HepG2 (cell line): ENCODE data around the gene CLIC1. TPM values are rescaled to one million over a fixed set of nuclear protein-coding genes. Genes with fewer than 3 reads are reported as not detected.

Experiments used
- AGO2 ChIP-seq: fragments of 200-400 bp; formaldehyde crosslinking; optimal IDR thresholded peaks from 2 replicates; pipeline ENCODE3; 2017; ENCODE audit warnings: mild to moderate bottlenecking, low read depth, low read length, moderate library complexity
- ATF7-NPFF ChIP-seq: sonication (generic); formaldehyde crosslinking; IDR thresholded peaks from 2 replicates; pipeline ENCODE4 v1.8.1; 2023; ENCODE audit warnings: mild to moderate bottlenecking, low read depth, missing genetic modification reagents, moderate library complexity
- EZH2 ChIP-seq: conservative IDR thresholded peaks from 2 replicates; pipeline ENCODE4 v1.6.1; 2012; ENCODE audit warnings: mild to moderate bottlenecking, low read depth, low read length, moderate library complexity
- FOXA1 ChIP-seq, 2 experiments: fragments of 450-650 bp in 1 of 2; sonication (generic) in 1 of 2; formaldehyde crosslinking in 1 of 2; IDR thresholded peaks; 2 replicates each; pipeline versions ENCODE4 v1.4.0 to v1.6.1; 2016 to 2020; ENCODE audit warnings: missing genetic modification reagents in 1 of 2
- HMGA1 ChIP-seq: sonication (generic); formaldehyde crosslinking; conservative IDR thresholded peaks from 2 replicates; pipeline ENCODE4 v1.4.0; 2020; ENCODE audit warnings: missing genetic modification reagents
- HNRNPK ChIP-seq: fragments of 200-400 bp; formaldehyde crosslinking; IDR thresholded peaks from 2 replicates; pipeline ENCODE4 v1.6.1; 2018; ENCODE audit warnings: low read length, low read depth, moderate library complexity, mild to moderate bottlenecking; ENCODE audit not compliant: poor library complexity, severe bottlenecking
- HOMEZ ChIP-seq: IDR thresholded peaks from 2 replicates; pipeline ENCODE4 v1.6.1; 2016; ENCODE audit warnings: low read depth
- IRF1 ChIP-seq: sonication (generic); formaldehyde crosslinking; IDR thresholded peaks from 2 replicates; pipeline ENCODE4 v1.4.0; 2020; ENCODE audit warnings: low read depth, mild to moderate bottlenecking, missing genetic modification reagents
- MED8 ChIP-seq: sonication (generic); formaldehyde crosslinking; IDR thresholded peaks from 2 replicates; pipeline ENCODE4 v1.8.1; 2023; ENCODE audit warnings: mild to moderate bottlenecking, missing genetic modification reagents; ENCODE audit not compliant: insufficient replicate concordance
- PRDM4 ChIP-seq: sonication (generic); formaldehyde crosslinking; IDR thresholded peaks from 2 replicates; pipeline ENCODE4 v1.9.0; 2021; ENCODE audit warnings: missing genetic modification reagents, borderline replicate concordance
- RERE ChIP-seq: IDR thresholded peaks from 2 replicates; pipeline ENCODE4 v1.6.1; 2016; ENCODE audit warnings: low read depth, missing genetic modification reagents, missing compliant biosample characterization
- WIZ ChIP-seq: sonication (generic); formaldehyde crosslinking; IDR thresholded peaks from 2 replicates; pipeline ENCODE4 v1.5.1; 2020; ENCODE audit warnings: mild to moderate bottlenecking, missing genetic modification reagents
- ZNF335 ChIP-seq: sonication (generic); formaldehyde crosslinking; IDR thresholded peaks from 2 replicates; pipeline ENCODE4 v1.4.0; 2020; ENCODE audit warnings: missing genetic modification reagents
- ZNF33A ChIP-seq: sonication (generic); formaldehyde crosslinking; IDR thresholded peaks from 2 replicates; pipeline ENCODE4 v1.5.1; 2020; ENCODE audit warnings: missing genetic modification reagents, mild to moderate bottlenecking, moderate library complexity, borderline replicate concordance
- ZSCAN21 ChIP-seq: sonication (generic); formaldehyde crosslinking; IDR thresholded peaks from 2 replicates; pipeline ENCODE4 v1.8.0; 2022; ENCODE audit warnings: mild to moderate bottlenecking, missing genetic modification reagents, moderate library complexity, borderline replicate concordance
- polyA plus RNA-seq, 8 experiments: library from polyadenylated mRNA; depleted of rRNA in 3 of 8; stranded (reverse) in 7 of 8; unstranded in 1 of 8; fragments of >200 nt; fragmentation: Illumina TruSeq in 4 of 8; extraction: Trizol in 4 of 8; gene quantifications; 2 replicates each; pipeline versions ENCODE4 v1.2.1 to v1.2.3, GENCODE V29; 2011 to 2016; ENCODE audit warnings: low read depth in 4 of 8, missing spikeins in 1 of 8, mixed read lengths in 1 of 8; ENCODE audit not compliant: insufficient read depth in 1 of 8
- total RNA-seq, 5 experiments: library from RNA; depleted of rRNA; stranded (reverse); fragments of >200 nt; fragmentation: Illumina TruSeq; extraction: Trizol; gene quantifications; 2 replicates each; pipeline ENCODE4 v1.2.3, GENCODE V29; 2016; ENCODE audit warnings: low read depth in 1 of 5

Gene CLIC1
- total and polyA plus RNA-seq, 2 of the 13 experiments (the other 11 are each of a cell fraction or from before 2014, with no cell fraction given): 602 to 891 TPM

GRCh38 chr6:31734247-31734820 is 2.0 kb downstream of the CLIC1 start (continued):
- TF ChIP-seq RERE (CRISPR knock-in tag): no peak
- no peak for TF ChIP-seq IRF1 (CRISPR knock-in tag)
- TF ChIP-seq FOXA1 (IDR thresholded peaks at IDR 0.05): no peak
- TF ChIP-seq FOXA1 (CRISPR knock-in tag; IDR thresholded peaks at IDR 0.05): no peak
- TF ChIP-seq AGO2: no peak
- TF ChIP-seq WIZ: no peak
- TF ChIP-seq ZNF33A (CRISPR knock-in tag): no peak
- TF ChIP-seq ZSCAN21 (CRISPR knock-in tag): no peak
- no peak for TF ChIP-seq MED8
- TF ChIP-seq HOMEZ (CRISPR knock-in tag): no peak
- TF ChIP-seq PRDM4: no peak
- no peak for TF ChIP-seq HNRNPK
- TF ChIP-seq ZNF335 (CRISPR knock-in tag): no peak
- no peak for TF ChIP-seq HMGA1
- TF ChIP-seq EZH2: no peak
- TF ChIP-seq ATF7-NPFF: no peak
